Fibroblast of the aortic adventitia (primary cell): ENCODE results near the gene PRR14L. TPM values are rescaled to one million over a fixed set of nuclear protein-coding genes. Genes with fewer than 3 reads are reported as not detected.

Source experiments
- DNase-seq: peaks from one replicate; pipeline ENCODE4 v3.0.0-alpha.2; 2010; ENCODE audit warnings: low read depth
- H3K4me3 ChIP-seq: 2 replicates; pipeline ENCODE4 v1.5.1; 2011; ENCODE audit warnings: low read depth, mild to moderate bottlenecking, control low read depth, low read length, moderate library complexity
- total RNA-seq: library from RNA; depleted of rRNA; stranded (reverse); fragments of >200 nt; gene quantifications from 2 replicates; pipeline ENCODE4 v1.2.3, GENCODE V29; 2012; ENCODE audit warnings: low replicate concordance
- TF ChIP-seq, protein P1 (sequence below): IDR thresholded peaks from 2 replicates; pipeline ENCODE4 v1.5.1; 2011; ENCODE audit warnings: mild to moderate bottlenecking, low read length, control low read depth, inconsistent platforms; ENCODE audit not compliant: insufficient read depth

The PRR14L gene
- total RNA-seq, 1 donor: 28.5 TPM

GRCh38 chr22:31652088-31652487, 97.8 kb downstream of the PRR14L start:
- no peak for DNase-seq
- TF ChIP-seq, protein P1, sequence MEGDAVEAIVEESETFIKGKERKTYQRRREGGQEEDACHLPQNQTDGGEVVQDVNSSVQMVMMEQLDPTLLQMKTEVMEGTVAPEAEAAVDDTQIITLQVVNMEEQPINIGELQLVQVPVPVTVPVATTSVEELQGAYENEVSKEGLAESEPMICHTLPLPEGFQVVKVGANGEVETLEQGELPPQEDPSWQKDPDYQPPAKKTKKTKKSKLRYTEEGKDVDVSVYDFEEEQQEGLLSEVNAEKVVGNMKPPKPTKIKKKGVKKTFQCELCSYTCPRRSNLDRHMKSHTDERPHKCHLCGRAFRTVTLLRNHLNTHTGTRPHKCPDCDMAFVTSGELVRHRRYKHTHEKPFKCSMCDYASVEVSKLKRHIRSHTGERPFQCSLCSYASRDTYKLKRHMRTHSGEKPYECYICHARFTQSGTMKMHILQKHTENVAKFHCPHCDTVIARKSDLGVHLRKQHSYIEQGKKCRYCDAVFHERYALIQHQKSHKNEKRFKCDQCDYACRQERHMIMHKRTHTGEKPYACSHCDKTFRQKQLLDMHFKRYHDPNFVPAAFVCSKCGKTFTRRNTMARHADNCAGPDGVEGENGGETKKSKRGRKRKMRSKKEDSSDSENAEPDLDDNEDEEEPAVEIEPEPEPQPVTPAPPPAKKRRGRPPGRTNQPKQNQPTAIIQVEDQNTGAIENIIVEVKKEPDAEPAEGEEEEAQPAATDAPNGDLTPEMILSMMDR: no peak
- no peak overlapping the region for H3K4me3 ChIP-seq

GRCh38 chr22:31651664-31652063, 98.3 kb downstream of the PRR14L start:
- no peak for DNase-seq
- TF ChIP-seq, protein P1: no peak
- H3K4me3 ChIP-seq: no peak overlapping the region

DNA sequence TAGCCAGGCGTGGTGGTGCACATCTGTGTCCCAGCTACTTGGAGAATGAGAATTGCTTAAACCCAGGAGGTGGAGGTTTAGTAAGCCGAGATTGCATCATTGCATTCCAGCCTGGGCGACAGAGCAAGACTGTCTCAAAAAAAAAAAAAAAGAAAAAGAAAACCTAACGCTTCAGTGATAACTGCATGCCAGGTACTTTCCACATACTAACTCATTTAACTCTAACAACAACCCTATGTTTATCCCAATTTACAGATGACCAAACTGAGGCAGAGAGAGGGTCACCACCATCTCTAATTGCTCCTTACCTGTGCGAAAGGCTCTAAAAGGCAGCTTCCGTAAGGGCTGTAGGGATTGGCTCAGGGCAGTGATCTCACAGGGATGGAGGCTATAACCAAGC, 99.5 kb downstream of the PRR14L start:
- TF ChIP-seq, protein P1: no peak
- no peak overlapping the region for H3K4me3 ChIP-seq
- DNase-seq: peak; percentile 91

- TF ChIP-seq, protein P1: no peak
- no peak overlapping the region for H3K4me3 ChIP-seq
- DNase-seq: peak; percentile 48
These were observed 102.2 kb downstream of the PRR14L start for GRCh38 chr22:31647523-31648320.

GRCh38 chr22:31647066-31647465, 102.9 kb downstream of the PRR14L start:
- TF ChIP-seq, protein P1: no peak
- DNase-seq: no peak
- no peak overlapping the region for H3K4me3 ChIP-seq

DNA sequence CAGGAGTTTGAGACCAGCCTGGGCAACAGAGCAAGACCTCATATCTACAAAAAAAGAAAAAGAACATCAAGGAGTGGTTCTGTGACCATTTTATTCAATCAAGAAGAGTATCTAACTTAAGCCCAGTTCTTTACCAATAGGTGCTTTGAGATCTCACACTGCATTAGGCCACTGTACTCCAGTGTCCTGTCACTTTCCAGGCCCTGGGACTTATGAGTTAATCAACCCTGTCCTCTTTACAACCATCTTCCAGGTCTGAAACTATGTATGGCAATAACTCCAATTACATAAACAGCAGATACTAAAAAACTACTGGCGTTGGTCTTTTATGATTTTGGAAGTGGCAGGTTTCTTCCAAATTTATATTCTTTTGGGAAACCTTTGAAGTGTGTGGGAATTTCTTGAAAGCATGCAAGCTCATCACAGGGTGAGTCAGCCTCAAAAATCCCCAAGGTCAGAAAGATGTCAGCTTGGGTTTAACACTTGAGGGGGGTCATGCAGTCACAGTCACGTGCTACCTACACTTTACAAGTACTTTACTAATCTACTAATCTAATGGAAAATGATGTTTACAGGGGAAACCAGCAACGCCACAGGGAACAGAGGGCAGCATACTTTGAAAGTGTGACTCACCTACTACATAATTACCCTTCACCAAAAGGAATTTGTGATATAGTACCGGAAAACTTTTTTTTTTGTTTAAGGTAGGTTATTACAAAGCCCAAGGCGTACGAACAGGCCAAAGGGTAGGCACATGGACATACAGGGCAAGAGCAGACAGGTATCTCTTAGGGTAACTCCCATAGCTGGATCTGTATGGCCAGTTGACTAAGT, 103.5 kb downstream of the PRR14L start:
- TF ChIP-seq, protein P1: no peak
- H3K4me3 ChIP-seq: no peak overlapping the region
- peak; percentile 91 for DNase-seq
